HG03354 (cell line): ENCODE data around the gene GMDS.
"Not testable (repeated sequence)": the region's sequence is repeated elsewhere in the genome, so short reads cannot be mapped to it uniquely, and the experiment has no call there.

ENCODE experiments used
- ATAC-seq: cut with Tn5 transposase; IDR thresholded peaks from one replicate; pipeline ENCODE4 v1.9.1; 2021; ENCODE audit warnings: mild to moderate bottlenecking; ENCODE audit not compliant: unreplicated experiment, poor library complexity, severe bottlenecking

The GMDS gene

GRCh38 chr6:1858859-1859258, 386.5 kb downstream of the GMDS start:
- no peak for ATAC-seq

GRCh38 chr6:1858196-1858595, 387.2 kb downstream of the GMDS start:
- no peak for ATAC-seq

DNA sequence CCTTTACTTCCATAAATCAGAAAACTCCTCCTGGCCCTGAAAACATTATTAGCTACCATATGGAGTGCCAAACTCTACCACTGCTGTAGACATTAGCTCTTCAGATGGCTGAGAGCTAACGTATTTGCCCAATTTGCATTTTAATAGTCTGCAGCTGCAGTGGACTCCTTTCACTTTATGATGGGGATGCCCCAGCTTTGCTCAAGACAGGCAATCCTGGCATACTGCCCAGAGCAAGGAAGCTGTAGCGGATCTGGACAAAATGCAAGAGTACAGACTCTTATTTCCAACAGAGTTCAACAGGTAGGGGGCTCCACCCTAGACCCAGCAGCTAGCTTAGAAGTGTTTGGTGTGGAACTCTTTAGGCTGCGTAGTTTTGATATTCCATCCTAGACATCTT, 389.0 kb downstream of the GMDS start:
- peak; percentile 87 for ATAC-seq

GRCh38 chr6:1855890-1856289, 389.5 kb downstream of the GMDS start:
- no peak for ATAC-seq

- ATAC-seq: no peak
These were observed 391.1 kb downstream of the GMDS start for GRCh38 chr6:1854296-1854695.

GRCh38 chr6:1853761-1854160, 391.6 kb downstream of the GMDS start:
- ATAC-seq: no peak

- no peak for ATAC-seq
These were observed 393.5 kb downstream of the GMDS start for GRCh38 chr6:1851681-1852456.

DNA sequence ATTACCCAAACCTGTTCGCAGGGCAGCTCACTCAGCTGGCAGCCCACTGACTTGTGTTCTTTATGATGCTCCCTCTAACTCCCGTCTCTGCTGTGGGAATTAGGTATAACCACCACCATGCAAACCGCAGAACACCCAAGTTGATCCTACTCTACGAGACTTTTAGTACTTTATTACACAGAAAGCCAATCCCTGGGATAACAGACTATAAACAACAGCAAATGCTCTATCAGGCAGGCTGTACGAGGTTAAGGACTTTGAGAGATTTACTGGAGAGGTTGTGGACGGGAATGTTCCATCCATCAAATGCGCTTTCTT, 394.6 kb downstream of the GMDS start:
- no peak for ATAC-seq

GRCh38 chr6:1850121-1850839, 395.1 kb downstream of the GMDS start:
- no peak for ATAC-seq

- no peak for ATAC-seq
These were observed 395.7 kb downstream of the GMDS start for GRCh38 chr6:1849691-1850090.

GRCh38 chr6:1848752-1849151, 396.7 kb downstream of the GMDS start:
- no peak for ATAC-seq

GRCh38 chr6:1846611-1847010, 398.8 kb downstream of the GMDS start:
- no peak for ATAC-seq

DNA sequence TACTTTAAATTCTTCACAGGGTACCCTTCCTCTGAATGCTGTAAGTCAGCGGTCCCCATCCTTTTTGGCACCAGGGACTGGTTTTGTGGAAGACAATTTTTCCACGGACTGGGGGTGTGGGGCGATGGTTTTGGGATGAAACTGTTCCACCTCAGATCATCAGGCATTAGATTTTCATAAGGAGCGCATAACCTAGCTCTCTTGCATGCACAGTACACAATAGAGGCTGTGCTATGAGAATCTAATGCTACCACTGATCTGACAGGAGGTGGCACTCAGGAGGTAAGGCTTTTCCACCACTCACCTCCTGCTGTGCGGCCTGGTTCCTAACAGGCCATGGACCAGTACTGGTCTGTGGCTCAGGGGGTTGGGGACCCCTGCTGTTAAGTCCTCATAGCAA, 399.9 kb downstream of the GMDS start:
- not testable (repeated sequence) for ATAC-seq

DNA sequence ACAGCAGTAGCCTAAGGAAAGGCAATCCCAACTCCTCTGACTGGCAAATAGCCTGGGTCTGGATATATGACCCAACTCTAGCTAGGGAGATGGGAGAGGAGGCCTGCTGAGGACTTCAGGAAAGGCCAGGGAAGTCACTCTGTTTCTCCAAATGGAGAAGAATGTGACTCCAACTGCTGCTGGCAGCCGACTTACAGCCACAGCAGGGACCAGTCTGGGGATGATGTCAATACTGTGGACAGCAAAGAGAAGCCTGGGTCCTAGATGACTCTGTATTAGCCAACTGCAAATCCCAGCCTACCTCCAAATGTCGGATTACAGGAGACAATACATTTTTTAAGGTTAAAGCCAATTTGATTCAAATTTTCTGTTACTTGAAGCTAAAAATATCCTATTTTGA, 403.1 kb downstream of the GMDS start:
- ATAC-seq: no peak

DNA sequence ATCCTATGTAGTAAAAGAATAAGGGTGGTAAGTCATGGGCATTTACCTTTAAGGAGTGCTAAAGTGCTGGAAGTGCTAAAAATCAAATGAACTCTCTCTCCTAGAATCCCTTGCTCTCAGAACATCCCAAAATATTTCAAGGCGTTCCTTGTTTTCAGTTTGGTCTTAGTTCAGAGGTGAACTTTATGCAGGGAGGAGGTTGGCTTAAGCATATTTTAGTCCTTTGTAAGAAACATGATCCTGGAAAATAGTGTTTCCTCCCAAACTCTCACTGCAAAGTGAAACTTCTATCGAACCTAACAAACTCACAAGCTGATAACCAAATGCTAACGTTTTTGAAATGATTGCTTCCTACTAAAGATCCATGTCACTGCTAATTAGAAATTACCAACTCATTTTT, 404.3 kb downstream of the GMDS start:
- ATAC-seq: no peak

- ATAC-seq: no peak
These were observed 404.8 kb downstream of the GMDS start for GRCh38 chr6:1840491-1841121.

GRCh38 chr6:1839361-1839760, 406.0 kb downstream of the GMDS start:
- no peak for ATAC-seq

DNA sequence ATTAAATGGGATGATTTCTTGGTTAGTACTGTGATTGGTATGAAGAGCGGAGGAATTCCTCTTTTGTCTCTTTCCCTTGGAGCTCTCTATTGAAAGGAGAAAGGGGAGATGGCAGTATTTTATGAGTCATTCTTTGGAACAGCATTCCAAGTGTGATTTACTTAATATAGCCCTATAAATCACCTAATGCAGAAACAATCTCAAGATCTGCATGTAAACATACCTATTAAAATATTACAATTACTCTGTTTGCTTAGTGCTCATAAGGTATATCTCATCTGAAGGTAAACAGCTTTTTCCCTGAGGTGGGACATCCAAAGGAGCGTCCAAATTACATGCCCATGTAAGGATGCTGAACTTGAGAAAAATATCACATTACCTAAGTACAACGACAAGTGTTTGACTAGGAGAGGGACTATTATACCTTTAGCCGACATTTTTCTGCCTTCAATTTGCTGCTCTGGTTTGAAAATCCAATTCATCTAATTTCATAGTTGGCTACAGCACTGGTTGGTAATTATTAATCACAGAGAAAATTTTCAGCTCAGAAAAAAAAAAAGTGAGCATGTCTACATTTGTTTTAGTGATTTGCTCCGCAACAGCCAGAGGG, 406.7 kb downstream of the GMDS start:
- no peak for ATAC-seq

DNA sequence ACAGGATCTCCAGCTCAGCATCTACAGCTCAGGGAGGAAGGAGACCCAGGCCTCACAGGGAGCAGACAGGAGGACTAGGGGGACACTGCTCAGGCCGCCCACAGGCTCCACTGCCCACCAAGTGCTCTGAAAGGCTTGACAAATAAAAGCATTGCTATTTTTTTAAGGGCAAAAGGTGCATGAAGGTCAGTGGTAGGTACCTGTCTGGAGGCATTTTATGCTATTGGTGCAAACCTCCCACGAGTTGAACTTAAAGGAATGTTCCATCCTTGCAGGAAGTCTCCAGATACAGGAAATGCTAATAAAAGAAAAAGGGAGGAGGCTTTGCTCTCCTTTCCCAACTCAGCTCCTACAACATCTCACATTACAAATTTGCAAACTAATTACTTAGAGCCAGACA, 407.6 kb downstream of the GMDS start:
- ATAC-seq: no peak

GRCh38 chr6:1836690-1837089, 408.7 kb downstream of the GMDS start:
- ATAC-seq: no peak
